Measurements from ENCODE around the gene SLC12A5. TPM values are rescaled to one million over a fixed set of nuclear protein-coding genes. Genes with fewer than 3 reads are reported as not detected.

Gene SLC12A5
- total and polyA plus RNA-seq, 2 of the 4 experiments (the other 2 are of a cell fraction), result 2.2 TPM; not detected in 1

GRCh38 chr20:45999557-46000261 is 29.3 kb upstream of the SLC12A5 start:
- Histone ChIP-seq H2BK20ac (ENCODE audit: low read depth, low read length) (no peak overlapping the region), H3K4ac (ENCODE audit: low read depth, low read length) (no peak overlapping the region), H3K18ac (ENCODE audit: low read depth, low read length) (no peak overlapping the region), H3K4me2 (ENCODE audit: low read depth, low read length) (no peak overlapping the region), H4K5ac (ENCODE audit: low read depth, low read length) (no peak overlapping the region), H2BK5ac (ENCODE audit: low read depth, low read length, poor library complexity, severe bottlenecking) (no peak overlapping the region), H3K14ac (replicated peaks; ENCODE audit: low read depth, low read length) (no peak overlapping the region), H2BK120ac (ENCODE audit: low read depth, low read length) (no peak overlapping the region), H2AK9ac (replicated peaks; ENCODE audit: low read depth, low read length, poor library complexity) (no peak overlapping the region), H3K9me1 (ENCODE audit: insufficient read depth, low read length) (no peaks in the 10 kb centered on the region), H4K20me1 (ENCODE audit: insufficient read depth, low read length) (no peaks in the 10 kb centered on the region), H4K8ac (ENCODE audit: low read depth in 2 of 2, low read length in 2 of 2) (no peak overlapping the region), H3K9ac (ENCODE audit: low read depth, low read length) (no peak overlapping the region), H2AFZ (replicated peaks; ENCODE audit: low read length, poor library complexity) (no peak overlapping the region), H2BK15ac (ENCODE audit: low read depth, low read length) (no peak overlapping the region), H2AK5ac (ENCODE audit: low read depth, low read length) (no peak overlapping the region), H3K56ac (ENCODE audit: extremely low read depth, insufficient read depth, low read length) (no peak overlapping the region), H3K36me3 (ENCODE audit: control insufficient read depth, insufficient read depth, low read length) (no peaks in the 10 kb centered on the region), H3K79me1 (ENCODE audit: low read depth in 1 of 2, low read length in 2 of 2) (no peaks in the 10 kb centered on the region), H3K23ac (ENCODE audit: low read depth, low read length) (no peak overlapping the region), H3K9me3 (ENCODE audit: control insufficient read depth, insufficient read depth, low read length) (no peaks in the 10 kb centered on the region), H4K91ac (ENCODE audit: insufficient read depth, low read depth, low read length) (no peak overlapping the region), H3K27ac (ENCODE audit: insufficient read depth, low read length) (no peak overlapping the region), H3K27me3 (ENCODE audit: control insufficient read depth, insufficient read depth, low read length) (peaks cover 64% of the 10 kb centered on the region), H3K4me3 (ENCODE audit: insufficient read depth, low read depth, low read length) (no peak overlapping the region), H3K4me1 (ENCODE audit: control insufficient read depth, insufficient read depth, low read length) (no peaks in the 10 kb centered on the region)
- ChIA-PET POLR2A (ENCODE audit: unreplicated experiment) (no interaction called here), CTCF (no interaction called here)
- no CpG with 5 or more reads among the region's 4 CpGs for WGBS, 2 experiments (ENCODE audit: extremely low coverage in 2 of 2, insufficient read length in 1 of 2)
- TF ChIP-seq SMC3 (IDR thresholded peaks at IDR 0.05; ENCODE audit: low read depth, low read length), result no peak
- no peak for TF ChIP-seq CTCF (conservative IDR thresholded peaks at IDR 0.05; ENCODE audit: low read depth, low read length)
- no peak for TF ChIP-seq FOS (IDR thresholded peaks at IDR 0.05; ENCODE audit: low read depth, low read length)
- no peak for TF ChIP-seq MAZ (IDR thresholded peaks at IDR 0.05; ENCODE audit: borderline replicate concordance, low read depth, low read length)
- TF ChIP-seq CEBPB (IDR thresholded peaks at IDR 0.05; ENCODE audit: low read depth, low read length), result no peak
- TF ChIP-seq ELK1 (IDR thresholded peaks at IDR 0.05; ENCODE audit: borderline replicate concordance, low read depth, low read length), result no peak
- DNase-seq (no peak), ATAC-seq (ENCODE audit: low read depth) (no peak)
- BruUV-seq (replicated peaks), result no TSS peak
- in situ Hi-C loops (cut with MboI; ENCODE audit: low sequenced_read_pairs) (no loop called here), intact Hi-C loops (cut with micrococcal nuclease) (no loop called here), dilution Hi-C loops (cut with HindIII; ENCODE audit: low sequenced_read_pairs, unreplicated experiment) (no loop called here)
